ENCODE data around the gene KLF1.
"Not testable (repeated sequence)": the region's sequence is repeated elsewhere in the genome, so short reads cannot be mapped to it uniquely, and the experiment has no call there.

The KLF1 gene

DNA sequence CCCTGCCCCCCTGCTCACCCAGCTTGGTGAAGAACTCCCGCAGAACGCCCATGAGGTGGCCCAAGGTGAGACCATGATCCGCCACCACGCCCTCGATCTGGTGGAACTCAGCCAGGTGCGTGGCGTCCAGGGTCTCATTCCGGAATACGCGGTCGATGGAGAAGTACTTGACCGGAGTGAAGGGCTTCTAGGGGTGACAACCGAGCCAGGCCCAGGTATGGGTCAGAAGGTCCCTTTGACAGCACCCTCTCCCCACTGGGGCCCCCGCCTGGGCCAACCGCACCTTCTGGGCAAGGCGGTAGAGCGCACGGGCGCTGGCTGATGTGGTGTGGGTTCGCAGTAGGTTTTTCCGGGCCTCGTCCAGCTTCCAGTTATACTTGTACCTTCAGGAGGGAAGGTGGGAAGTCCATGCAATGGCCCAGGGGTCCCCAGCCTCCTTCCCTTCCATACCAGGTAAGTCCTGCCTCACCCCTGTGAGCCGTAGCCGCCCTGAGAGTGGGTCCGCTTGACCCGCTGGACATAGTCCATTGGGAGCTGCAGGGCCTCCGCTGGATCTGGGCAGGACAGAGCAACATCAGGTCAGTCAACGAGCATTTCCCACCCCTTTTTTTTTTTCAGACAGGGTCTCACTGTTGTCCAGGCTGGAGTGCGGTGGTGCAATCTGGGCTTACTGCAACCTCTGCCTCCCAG lies 37.8 kb upstream of the KLF1 start:
- TF ChIP-seq, protein P1, sequence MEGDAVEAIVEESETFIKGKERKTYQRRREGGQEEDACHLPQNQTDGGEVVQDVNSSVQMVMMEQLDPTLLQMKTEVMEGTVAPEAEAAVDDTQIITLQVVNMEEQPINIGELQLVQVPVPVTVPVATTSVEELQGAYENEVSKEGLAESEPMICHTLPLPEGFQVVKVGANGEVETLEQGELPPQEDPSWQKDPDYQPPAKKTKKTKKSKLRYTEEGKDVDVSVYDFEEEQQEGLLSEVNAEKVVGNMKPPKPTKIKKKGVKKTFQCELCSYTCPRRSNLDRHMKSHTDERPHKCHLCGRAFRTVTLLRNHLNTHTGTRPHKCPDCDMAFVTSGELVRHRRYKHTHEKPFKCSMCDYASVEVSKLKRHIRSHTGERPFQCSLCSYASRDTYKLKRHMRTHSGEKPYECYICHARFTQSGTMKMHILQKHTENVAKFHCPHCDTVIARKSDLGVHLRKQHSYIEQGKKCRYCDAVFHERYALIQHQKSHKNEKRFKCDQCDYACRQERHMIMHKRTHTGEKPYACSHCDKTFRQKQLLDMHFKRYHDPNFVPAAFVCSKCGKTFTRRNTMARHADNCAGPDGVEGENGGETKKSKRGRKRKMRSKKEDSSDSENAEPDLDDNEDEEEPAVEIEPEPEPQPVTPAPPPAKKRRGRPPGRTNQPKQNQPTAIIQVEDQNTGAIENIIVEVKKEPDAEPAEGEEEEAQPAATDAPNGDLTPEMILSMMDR (IDR thresholded peaks at IDR 0.05; ENCODE audit: low read length, missing control alignments) = no peak
- no peak for DNase-seq (ENCODE audit: low read depth)
- H3K4me3 ChIP-seq (replicated peaks; ENCODE audit: low read depth, low read length) = no peak overlapping the region

DNA sequence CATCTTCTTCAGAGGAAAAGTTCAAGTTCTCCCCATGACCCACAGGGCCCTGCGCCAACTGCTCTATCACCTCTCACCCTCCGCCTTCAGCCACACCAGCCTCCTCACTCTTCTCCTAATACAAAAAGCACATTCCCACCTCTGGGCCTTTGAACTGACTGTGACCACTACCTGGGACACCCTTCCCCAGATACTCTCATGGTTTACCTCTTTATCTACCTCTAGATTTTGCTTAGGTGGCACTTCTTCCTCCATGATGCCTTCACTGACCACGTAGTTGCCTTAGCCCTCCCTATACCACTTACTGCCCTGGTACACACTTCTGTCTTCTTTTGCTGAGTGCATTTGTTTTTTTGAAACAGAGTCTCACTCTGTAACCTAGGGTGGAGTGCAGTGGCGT lies 36.0 kb upstream of the KLF1 start:
- TF ChIP-seq, protein P1 (IDR thresholded peaks at IDR 0.05; ENCODE audit: low read length, missing control alignments) = no peak
- H3K4me3 ChIP-seq (replicated peaks; ENCODE audit: low read depth, low read length) = no peak overlapping the region
- no peak for DNase-seq (ENCODE audit: low read depth)

DNA sequence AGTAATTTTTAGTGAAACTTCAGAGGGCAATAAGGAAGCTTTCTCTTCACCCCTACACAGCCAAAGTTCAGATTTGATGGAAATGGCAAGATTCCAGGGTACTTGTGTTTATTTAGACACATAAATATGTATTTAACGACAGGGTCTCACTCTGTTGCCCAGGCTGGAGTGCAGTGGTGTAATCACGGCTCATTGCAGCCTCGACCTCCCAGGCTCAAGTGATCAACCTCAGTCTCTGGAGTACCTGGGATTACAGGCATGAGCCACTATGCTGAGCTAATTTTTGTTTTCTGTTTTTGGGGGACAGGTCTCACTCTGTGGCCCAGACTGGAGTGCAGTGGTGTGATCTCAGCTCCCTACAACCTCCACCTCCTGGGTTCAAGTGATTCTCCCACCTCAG lies 34.0 kb upstream of the KLF1 start:
- no peak overlapping the region for H3K4me3 ChIP-seq (replicated peaks; ENCODE audit: low read depth, low read length)
- no peak for DNase-seq (ENCODE audit: low read depth)
- TF ChIP-seq, protein P1 (IDR thresholded peaks at IDR 0.05; ENCODE audit: low read length, missing control alignments) = no peak

DNA sequence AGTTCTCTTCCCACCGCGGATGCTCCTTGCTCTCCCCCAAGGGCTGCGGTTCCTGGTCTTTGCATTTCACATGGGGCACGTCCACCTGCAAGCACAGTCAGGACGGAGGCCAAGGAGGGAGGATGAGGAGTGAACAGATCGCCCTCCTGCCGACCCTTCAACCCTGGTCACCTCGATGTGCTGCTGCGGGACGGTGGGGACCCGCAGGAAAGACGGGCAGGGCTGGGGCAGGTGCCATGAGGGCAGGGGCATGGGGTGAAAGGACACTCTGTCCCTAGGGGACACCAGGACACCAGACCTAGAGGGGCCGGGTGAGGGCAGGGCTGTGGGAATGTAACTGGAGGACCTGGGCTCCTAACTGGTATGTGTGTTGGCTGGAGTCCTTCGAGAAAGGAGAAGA lies 31.3 kb upstream of the KLF1 start:
- TF ChIP-seq, protein P1 (IDR thresholded peaks at IDR 0.05; ENCODE audit: low read length, missing control alignments) = no peak
- no peak overlapping the region for H3K4me3 ChIP-seq (replicated peaks; ENCODE audit: low read depth, low read length)
- no peak for DNase-seq (ENCODE audit: low read depth)

DNA sequence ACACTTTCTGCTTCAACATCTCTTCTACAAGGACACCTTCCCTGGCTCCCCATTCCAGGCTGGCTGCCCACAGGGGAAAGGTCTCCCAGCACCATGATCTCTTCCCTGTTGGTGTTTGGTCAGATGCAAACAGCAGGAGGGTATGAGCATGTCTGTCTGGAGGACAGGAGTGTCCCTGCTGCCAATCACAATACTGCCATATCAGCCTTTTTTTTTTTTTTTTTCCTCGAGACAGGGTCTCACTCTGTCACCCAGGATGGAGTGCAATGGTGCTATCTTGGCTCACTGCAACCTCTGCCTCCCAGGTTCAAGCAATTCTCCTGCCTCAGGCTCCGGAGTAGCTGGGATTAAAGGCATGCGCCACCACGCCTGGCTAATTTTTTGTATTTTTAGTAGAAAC lies 28.9 kb upstream of the KLF1 start:
- DNase-seq (ENCODE audit: low read depth) = not testable (repeated sequence)

DNA sequence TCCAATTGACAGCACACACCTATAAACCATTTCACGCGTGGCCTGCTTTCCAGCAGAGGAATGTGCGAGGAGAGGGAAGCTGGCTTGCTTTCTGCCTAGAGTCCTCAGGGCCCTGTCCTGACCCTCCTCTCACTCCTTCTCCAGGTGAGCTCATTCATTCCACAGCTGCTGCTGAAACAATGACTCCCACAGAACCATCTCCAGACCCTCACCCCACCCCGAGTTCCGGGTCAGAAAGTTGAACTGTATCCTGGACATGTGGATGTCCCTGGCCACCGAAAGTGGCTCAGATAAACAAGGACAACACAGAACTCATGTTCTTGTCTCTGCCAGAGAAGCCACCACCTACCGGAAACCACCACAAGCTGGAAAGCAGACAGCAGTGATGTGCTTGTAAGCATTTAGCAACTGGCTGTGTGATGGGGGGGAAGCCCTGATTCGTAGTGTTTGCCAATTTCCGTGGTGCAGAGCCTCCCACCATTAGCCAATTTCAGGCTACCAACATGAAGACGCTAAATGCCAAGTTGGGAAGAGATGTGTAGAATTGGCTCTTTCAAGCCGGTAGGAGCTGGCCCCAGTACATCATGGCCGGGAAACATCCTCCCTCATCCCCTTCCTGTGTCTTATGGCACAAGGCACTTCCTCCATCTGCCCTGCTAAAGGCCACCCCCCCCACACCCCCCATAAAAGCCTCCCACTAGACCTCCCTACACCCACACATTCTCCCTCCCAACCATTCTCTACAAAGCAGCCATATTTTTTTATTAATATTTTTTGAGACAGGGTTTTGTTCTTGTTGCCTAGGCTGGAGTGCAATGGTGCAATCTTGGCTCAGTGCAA lies 27.1 kb upstream of the KLF1 start:
- TF ChIP-seq, protein P1 (IDR thresholded peaks at IDR 0.05; ENCODE audit: low read length, missing control alignments) = no peak
- no peak overlapping the region for H3K4me3 ChIP-seq (replicated peaks; ENCODE audit: low read depth, low read length)
- DNase-seq (ENCODE audit: low read depth) = peak; percentile 62

More for the DNA sequence above, 28.9 kb upstream of the KLF1 start:
- not testable (repeated sequence) for H3K4me3 ChIP-seq (replicated peaks; ENCODE audit: low read depth, low read length)

DNA sequence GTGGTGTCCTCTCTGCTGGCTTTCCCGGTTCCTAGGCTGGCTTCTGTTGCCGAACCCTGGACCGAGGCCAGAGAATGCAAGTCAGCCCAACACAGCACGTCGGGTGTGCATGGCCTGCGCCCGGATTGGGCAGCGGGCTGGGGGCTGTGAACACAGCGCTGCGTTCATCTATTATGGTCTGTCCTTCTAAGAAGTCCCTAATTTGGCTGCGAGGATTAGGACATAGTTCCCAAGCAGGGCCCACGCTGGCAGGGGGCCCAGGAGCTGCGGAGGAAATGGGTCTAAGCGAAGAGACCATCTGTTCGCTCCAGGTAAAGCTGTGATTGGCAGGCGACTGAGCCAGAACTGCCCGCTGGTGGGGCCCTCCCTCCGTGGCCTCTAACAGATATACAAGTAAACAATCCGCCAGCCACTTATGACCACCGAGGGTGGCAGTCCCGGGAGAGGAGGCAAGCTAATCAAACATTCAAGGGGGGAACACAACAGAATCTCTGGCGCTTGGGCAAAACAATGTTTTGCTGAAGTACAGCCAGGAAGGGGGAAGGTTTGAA lies 26.1 kb upstream of the KLF1 start:
- TF ChIP-seq, protein P1 (IDR thresholded peaks at IDR 0.05; ENCODE audit: low read length, missing control alignments) = no peak
- peak; percentile 83 for DNase-seq (ENCODE audit: low read depth)
- H3K4me3 ChIP-seq (replicated peaks; ENCODE audit: low read depth, low read length) = no peak overlapping the region
